K562 (cell line): ENCODE results near the gene DNAJB13. TPM values are rescaled to one million over a fixed set of nuclear protein-coding genes. Genes with fewer than 3 reads are reported as not detected.

Experiments used
- ATAC-seq: fragments of 200-7000 bp; cut with Tn5 transposase; 3 replicates; pipeline ENCODE4 v1.9.1; 2020; ENCODE audit warnings: moderate library complexity
- BruUV-seq: library from RNA; stranded (reverse); fragments of 400-500 nt; replicated peaks from 2 replicates; lab custom pipeline; 2021; lab: Mats Ljungman, UMichigan
- CTCF ChIA-PET: fragments of 300-600 bp; formaldehyde crosslinking; extraction: SDS; loops from one replicate; lab custom pipeline; 2021; ENCODE audit warnings: low intra/inter-chr PET ratio; lab: Yijun Ruan, JAX
- POLR2A ChIA-PET: fragments of 300-600, 350-650 bp; sonication (Branson Sonifier 250); formaldehyde crosslinking; extraction: SDS; loops from one replicate; lab custom pipeline; 2021; ENCODE audit warnings: antibody characterized with exemption, inconsistent platforms; lab: Yijun Ruan, JAX
- DNase-seq, 4 experiments: peaks; one replicate each; pipeline versions ENCODE4 v3.0.0 to v3.0.0-alpha.2; 2011 to 2018; ENCODE audit warnings: low spot score in 3 of 4, mixed read lengths in 3 of 4; ENCODE audit errors: extremely low read depth in 1 of 4
- FAIRE-seq: peaks from 2 replicates; lab custom pipeline; 2011; peaks lifted over from hg19 to GRCh38; lab: Jason Lieb, UNC
- H2AFZ ChIP-seq: 2 replicates; pipeline ENCODE4 v1.6.0; 2011; ENCODE audit warnings: low read depth, low read length, control low read depth, inconsistent platforms
- H3K27ac ChIP-seq: fragments of 200-600 bp; 3 replicates; pipeline ENCODE4 v1.8.0; 2011; ENCODE audit warnings: low read depth, mild to moderate bottlenecking, control low read depth, inconsistent platforms, low read length, moderate library complexity, mixed read lengths; ENCODE audit errors: extremely low read depth
- H3K27me3 ChIP-seq, 2 experiments: fragments of 300-600 bp in 1 of 2; 2 replicates in 1 of 2; 3 replicates in 1 of 2; pipeline versions ENCODE4 v1.6.0 to v1.8.0; 2011; ENCODE audit warnings: inconsistent platforms in 2 of 2, low read length in 2 of 2, mild to moderate bottlenecking in 1 of 2, mixed read lengths in 1 of 2, moderate library complexity in 1 of 2; ENCODE audit not compliant: control insufficient read depth in 2 of 2, insufficient read depth in 2 of 2
- H3K36me3 ChIP-seq: fragments of 300-600 bp; 3 replicates; pipeline ENCODE4 v1.8.0; 2011; ENCODE audit warnings: mild to moderate bottlenecking, low read length, inconsistent platforms; ENCODE audit not compliant: control insufficient read depth, insufficient read depth
- H3K4me1 ChIP-seq, 2 experiments: fragments of 200-600 bp in 1 of 2; replicated peaks in 1 of 2; 2 replicates in 1 of 2; 3 replicates in 1 of 2; pipeline versions ENCODE4 v1.5.1 to v1.8.0; 2011; ENCODE audit warnings: inconsistent platforms in 2 of 2, low read length in 2 of 2, mild to moderate bottlenecking in 1 of 2, mixed read lengths in 1 of 2, moderate library complexity in 1 of 2; ENCODE audit not compliant: control insufficient read depth in 2 of 2, insufficient read depth in 2 of 2
- H3K4me2 ChIP-seq: 2 replicates; pipeline ENCODE4 v1.6.1; 2011; ENCODE audit warnings: low read length, control low read depth, inconsistent platforms, mixed read lengths; ENCODE audit not compliant: insufficient read depth
- H3K4me3 ChIP-seq: fragments of 200-600 bp; sonication (generic), shearing (Covaris generic); 2 replicates; pipeline ENCODE4 v1.5.1; 2016; ENCODE audit warnings: control low read depth, inconsistent platforms
- H3K79me2 ChIP-seq: fragments of 200-600 bp; 3 replicates; pipeline ENCODE4 v1.8.0; 2011; ENCODE audit warnings: low read length, inconsistent platforms; ENCODE audit not compliant: control insufficient read depth, insufficient read depth
- H3K9ac ChIP-seq, 2 experiments: 2 replicates each; pipeline versions ENCODE4 v1.6.0 to v1.6.1; 2011; ENCODE audit warnings: low read depth in 2 of 2, low read length in 2 of 2, control low read depth in 1 of 2, inconsistent platforms in 1 of 2, mild to moderate bottlenecking in 1 of 2, mixed read lengths in 1 of 2; ENCODE audit not compliant: insufficient read depth in 1 of 2
- H3K9me1 ChIP-seq: one replicate; pipeline ENCODE4 v1.6.0; 2011; ENCODE audit warnings: inconsistent platforms, mild to moderate bottlenecking, low read length, moderate library complexity; ENCODE audit not compliant: control insufficient read depth, insufficient read depth
- H3K9me3 ChIP-seq: replicated peaks from 2 replicates; pipeline ENCODE4 v1.5.1; 2011; ENCODE audit warnings: low read depth, low read length, inconsistent platforms; ENCODE audit not compliant: control insufficient read depth, insufficient read depth
- H4K20me1 ChIP-seq: replicated peaks from 2 replicates; pipeline ENCODE4 v1.6.1; 2011; ENCODE audit warnings: low read length, inconsistent platforms, mixed read lengths; ENCODE audit not compliant: control insufficient read depth, insufficient read depth
- ASH1L ChIP-seq: fragments of 450-650 bp; IDR thresholded peaks from 2 replicates; pipeline ENCODE4 v1.6.1; 2018; ENCODE audit warnings: borderline replicate concordance, mild to moderate bottlenecking, low read depth; ENCODE audit not compliant: partially characterized antibody
- C11orf30 ChIP-seq: fragments of 450-650 bp; IDR thresholded peaks from 2 replicates; pipeline ENCODE4 v1.6.1; 2016; ENCODE audit warnings: low read depth, mild to moderate bottlenecking
- E2F3 ChIP-seq: fragments of 250-450 bp; sonication (Bioruptor Pico); IDR thresholded peaks from 2 replicates; pipeline ENCODE4 v1.4.0; 2020; ENCODE audit warnings: mild to moderate bottlenecking
- EP300 ChIP-seq: IDR thresholded peaks from 2 replicates; pipeline ENCODE4 v1.6.1; 2012; ENCODE audit warnings: low read length, improper control_type of control experiment
- FOXK1 ChIP-seq: sonication (generic); formaldehyde crosslinking; IDR thresholded peaks from 2 replicates; pipeline ENCODE4 v1.8.0; 2022; ENCODE audit warnings: missing genetic modification reagents, mild to moderate bottlenecking, borderline replicate concordance
- FOXP4 ChIP-seq: sonication (generic); formaldehyde crosslinking; IDR thresholded peaks from 2 replicates; pipeline ENCODE4 v1.8.0; 2022; ENCODE audit warnings: mild to moderate bottlenecking, missing genetic modification reagents, borderline replicate concordance
- JUN ChIP-seq, 2 experiments: sonication (generic) in 1 of 2; formaldehyde crosslinking in 1 of 2; IDR thresholded peaks; 2 replicates each; pipeline versions ENCODE4 v1.6.1 to v1.8.0; 2012 to 2022; ENCODE audit warnings: borderline replicate concordance in 2 of 2, mild to moderate bottlenecking in 2 of 2, improper control_type of control experiment in 1 of 2, low read depth in 1 of 2, low read length in 1 of 2, missing genetic modification reagents in 1 of 2
- MIER1 ChIP-seq: fragments of 450-650 bp; IDR thresholded peaks from 2 replicates; pipeline ENCODE4 v1.6.1; 2016; ENCODE audit warnings: antibody characterized with exemption, mild to moderate bottlenecking, low read depth
- PTTG1 ChIP-seq: fragments of 450-650 bp; IDR thresholded peaks from 2 replicates; pipeline ENCODE4 v1.6.1; 2016; ENCODE audit warnings: low read depth, mild to moderate bottlenecking, missing genetic modification characterization, missing compliant biosample characterization
- RFX1 ChIP-seq: fragments of 450-650 bp; IDR thresholded peaks from 2 replicates; pipeline ENCODE4 v1.6.1; 2016; ENCODE audit warnings: mild to moderate bottlenecking, moderate library complexity
- SREBF1 ChIP-seq: fragments of 150-350 bp; IDR thresholded peaks from 2 replicates; pipeline ENCODE4 v1.6.1; 2014; ENCODE audit warnings: antibody characterized with exemption, low read depth, low read length, borderline replicate concordance
- SREBF2 ChIP-seq: sonication (generic); formaldehyde crosslinking; IDR thresholded peaks from 2 replicates; pipeline ENCODE4 v1.4.0; 2020; ENCODE audit warnings: mild to moderate bottlenecking, missing genetic modification reagents
- TBL1XR1 ChIP-seq, 2 experiments: IDR thresholded peaks; 2 replicates each; pipeline ENCODE4 v1.6.1; 2012; ENCODE audit warnings: improper control_type of control experiment in 2 of 2, low read length in 2 of 2, mild to moderate bottlenecking in 1 of 2
- THRAP3 ChIP-seq: fragments of 450-650 bp; IDR thresholded peaks from 2 replicates; pipeline ENCODE4 v1.6.1; 2016; ENCODE audit warnings: mild to moderate bottlenecking, inconsistent platforms, borderline replicate concordance
- ZNF282 ChIP-seq: sonication (generic); formaldehyde crosslinking; IDR thresholded peaks from 2 replicates; pipeline ENCODE4 v1.8.1; 2023; ENCODE audit warnings: missing genetic modification reagents
- ZNF316 ChIP-seq: fragments of 450-650 bp; IDR thresholded peaks from 2 replicates; pipeline ENCODE4 v1.6.1; 2016
- WGBS: fragments of 100-300 bp; shearing (Covaris generic); methylation state at CpG from one replicate; pipeline ENCODE4 v1.1.6; 2016; ENCODE audit warnings: low coverage, mixed read lengths; ENCODE audit not compliant: insufficient coverage; ENCODE audit errors: missing lambda C conversion rate; 5-methylcytosine and 5-hydroxymethylcytosine counted together
- in situ Hi-C: fragments of 300-500 bp; cut with MboI; formaldehyde crosslinking; loops from 4 replicates; pipeline ENCODE4 v1.15.0; 2018; ENCODE audit warnings: inconsistent platforms, mixed read lengths
- intact Hi-C: fragments of 100-400 bp; cut with micrococcal nuclease; formaldehyde crosslinking; loops from 2 replicates; pipeline ENCODE4 v1.14.2; 2022
- polyA plus RNA-seq, 8 experiments: library from polyadenylated mRNA; depleted of rRNA in 4 of 8; stranded (reverse) in 5 of 8; unstranded in 3 of 8; fragments of >200 nt; fragmentation: Nextera tagmentation in 2 of 8; fragmentation: Illumina TruSeq in 1 of 8; extraction: Ambion mirVana in 2 of 8; extraction: Trizol in 1 of 8; gene quantifications; 2 replicates each; pipeline versions ENCODE4 v1.2.1 to v1.2.3, GENCODE V29; 2011 to 2014; ENCODE audit warnings: inconsistent platforms in 1 of 8, missing spikeins in 1 of 8
- total RNA-seq, 7 experiments: library from RNA; depleted of rRNA in 6 of 7; stranded (reverse); fragments of >200 nt in 6 of 7; fragmentation: Illumina TruSeq in 2 of 7; extraction: Trizol in 2 of 7; gene quantifications; 2 replicates each; pipeline versions ENCODE4 v1.2.1 to v1.2.3, GENCODE V29; 2011 to 2021; ENCODE audit warnings: low replicate concordance in 1 of 7

The DNAJB13 gene
- total and polyA plus RNA-seq, 9 of the 15 experiments (the other 6 are each of a cell fraction or from before 2014, with no cell fraction given), result 0.14 TPM; not detected in 8

GRCh38 chr11:74007691-74008372 is 57.0 kb downstream of the DNAJB13 start:
- ChIA-PET POLR2A (interaction anchor here (0.5 to 1.1 kb wide), 5 partner anchors 9 to 52 kb away, joined by 3 to 5 read pairs (median 3); no protein-coding TSS in a partner anchor), CTCF (no interaction called here)
- no peak overlapping the region for H3K4me3 ChIP-seq
- ATAC-seq, result no peak
- intact Hi-C loops (no loop called here), in situ Hi-C loops (no loop called here)
- no peak for FAIRE-seq
- no peaks in the 10 kb centered on the region for H3K9me3 ChIP-seq
- H3K27ac ChIP-seq, result no peak overlapping the region
- H3K9me1 ChIP-seq, result peaks cover 5% of the 10 kb centered on the region
- no peaks in the 10 kb centered on the region for H4K20me1 ChIP-seq
- H3K27me3 ChIP-seq, result no peaks in the 10 kb centered on the region
- TF ChIP-seq E2F3 (CRISPR knock-in tag) (no peak), MIER1 (no peak), C11orf30 (no peak), ZNF316 (no peak), ASH1L (no peak), THRAP3 (no peak), FOXK1 (CRISPR knock-in tag) (no peak), RFX1 (no peak), SREBF2 (no peak), EP300 (no peak), ZNF282 (CRISPR knock-in tag) (no peak), TBL1XR1 (IDR thresholded peaks at IDR 0.05; ENCODE audit: low read length in 2 of 2) (no peak), PTTG1 (tag) (no peak), JUN (IDR thresholded peaks at IDR 0.05; ENCODE audit: borderline replicate concordance, low read depth, low read length) (no peak), JUN (CRISPR knock-in tag; IDR thresholded peaks at IDR 0.05; ENCODE audit: borderline replicate concordance) (no peak), FOXP4 (CRISPR knock-in tag) (no peak), SREBF1 (no peak)
- no peak overlapping the region for H2AFZ ChIP-seq
- peaks cover 54 to 61% of the 10 kb centered on the region in 2 experiments for H3K4me1 ChIP-seq
- WGBS, result 69% methylated on average over 6 of the region's 6 CpGs
- no peaks in the 10 kb centered on the region for H3K79me2 ChIP-seq
- no peak for DNase-seq
- no peaks in the 10 kb centered on the region for H3K36me3 ChIP-seq
- peak overlapping the region in 1 of 2 experiments; percentile 26; a peak in 1 of 4 replicates for H3K9ac ChIP-seq
- no peak overlapping the region for H3K4me2 ChIP-seq
- BruUV-seq, result no TSS peak
